GM19438 (cell line): ENCODE results near the gene SPATA18.
"Not testable (repeated sequence)": the region's sequence is repeated elsewhere in the genome, so short reads cannot be mapped to it uniquely, and the experiment has no call there.

ENCODE experiments used
- ATAC-seq: cut with Tn5 transposase; IDR thresholded peaks from one replicate; pipeline ENCODE4 v1.9.1; 2021; ENCODE audit warnings: low read depth; ENCODE audit not compliant: unreplicated experiment

SPATA18 gene

DNA sequence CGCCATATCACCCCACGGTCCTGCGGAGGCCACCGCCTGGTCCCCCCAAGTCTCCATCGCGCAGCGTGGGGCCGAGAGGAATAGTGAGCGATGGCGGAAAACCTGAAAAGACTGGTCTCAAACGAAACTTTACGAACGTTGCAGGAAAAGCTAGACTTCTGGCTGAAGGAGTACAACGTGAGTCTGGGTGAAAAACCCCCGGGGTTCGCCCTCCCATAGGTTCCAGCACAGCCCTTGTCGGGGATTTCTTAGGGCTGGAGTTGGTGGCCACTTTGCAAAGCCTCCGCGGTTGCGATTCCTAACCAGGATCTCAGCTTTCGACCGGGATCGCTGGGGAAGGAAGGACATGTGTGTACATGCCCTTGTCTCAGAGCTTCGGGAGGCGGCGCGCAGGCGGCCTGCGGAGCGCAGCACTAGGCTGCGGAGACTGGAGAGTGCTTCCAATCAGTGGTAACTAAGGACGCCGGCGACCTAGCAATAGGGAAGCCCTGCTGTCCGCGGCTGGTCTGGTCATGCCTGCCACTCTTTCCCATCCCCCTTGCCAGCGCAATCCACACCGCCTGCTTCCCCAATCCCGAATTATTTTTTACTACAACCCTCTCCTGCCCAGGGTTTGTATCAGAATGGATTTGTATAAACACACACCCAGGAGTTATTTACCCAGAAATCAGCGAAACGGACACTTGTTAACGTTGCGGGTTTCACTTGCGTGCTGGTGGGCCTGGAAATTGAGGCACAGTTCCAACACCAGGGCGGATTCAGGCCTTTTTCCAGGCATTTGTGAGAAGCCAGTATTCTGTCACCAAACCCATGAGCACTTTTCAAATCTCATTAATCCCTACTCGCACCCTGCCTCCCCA is 741 bp downstream of the SPATA18 start:
- peak; percentile 79 for ATAC-seq

GRCh38 chr4:52052475-52052780 is 1.3 kb downstream of the SPATA18 start:
- peak; percentile 52 for ATAC-seq

DNA sequence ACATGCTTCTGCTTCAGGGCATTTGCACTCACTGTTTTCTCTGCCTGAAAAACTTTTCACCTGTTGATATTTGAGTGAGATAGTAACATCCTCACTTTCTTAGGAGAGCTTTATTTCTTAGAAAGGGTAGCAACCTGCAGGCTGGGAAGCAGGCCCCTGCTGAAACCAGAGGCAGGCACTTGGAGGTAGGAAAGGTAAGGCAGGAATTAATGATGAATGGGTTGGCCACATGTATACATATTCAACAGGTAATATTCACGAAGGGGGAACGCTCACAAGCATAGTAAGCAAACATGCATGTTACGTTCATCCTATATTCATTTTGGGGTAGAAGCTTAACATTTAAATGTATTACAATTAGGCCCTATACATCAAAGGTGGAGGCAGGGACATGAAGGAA is 3.1 kb downstream of the SPATA18 start:
- ATAC-seq = no peak

DNA sequence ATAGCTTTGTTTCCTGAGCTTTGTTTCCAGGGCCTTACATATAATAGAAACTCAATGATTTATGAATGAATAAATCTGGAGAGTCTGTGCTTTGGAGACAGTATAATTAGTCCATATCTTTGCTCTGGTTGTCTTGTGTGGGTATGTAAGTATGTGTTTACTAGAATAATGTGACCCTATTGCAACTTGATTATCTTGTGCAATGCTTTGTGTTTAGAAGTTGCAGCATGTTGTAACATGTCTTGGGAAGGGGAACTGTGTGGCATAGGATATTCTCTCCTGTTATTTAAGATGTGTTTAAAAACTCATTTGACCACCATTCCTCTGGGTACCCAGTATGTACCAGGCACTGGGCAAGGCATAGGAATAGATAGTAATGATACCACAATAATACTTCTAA is 6.1 kb downstream of the SPATA18 start:
- ATAC-seq = no peak

GRCh38 chr4:52058275-52058674 is 7.2 kb downstream of the SPATA18 start:
- no peak for ATAC-seq

DNA sequence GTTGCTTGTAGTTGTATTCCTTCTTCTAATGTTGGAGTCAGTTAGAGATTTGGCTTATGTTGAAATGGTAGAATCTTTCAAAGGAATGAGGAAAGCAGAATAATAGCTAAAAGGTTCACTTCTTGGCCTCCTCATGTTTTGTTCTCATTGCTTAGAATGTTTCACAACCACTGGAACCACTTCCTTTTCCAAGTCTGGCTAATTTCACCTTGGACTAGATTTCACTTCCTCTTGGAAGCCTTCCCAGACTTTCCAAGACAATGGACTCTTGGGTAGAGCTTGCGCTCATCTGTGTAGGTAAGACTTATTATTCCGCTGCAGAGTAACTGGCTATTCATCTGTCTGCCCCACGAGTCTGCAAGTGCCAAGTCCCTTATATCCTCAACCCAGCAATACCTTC is 8.3 kb downstream of the SPATA18 start:
- ATAC-seq = no peak

DNA sequence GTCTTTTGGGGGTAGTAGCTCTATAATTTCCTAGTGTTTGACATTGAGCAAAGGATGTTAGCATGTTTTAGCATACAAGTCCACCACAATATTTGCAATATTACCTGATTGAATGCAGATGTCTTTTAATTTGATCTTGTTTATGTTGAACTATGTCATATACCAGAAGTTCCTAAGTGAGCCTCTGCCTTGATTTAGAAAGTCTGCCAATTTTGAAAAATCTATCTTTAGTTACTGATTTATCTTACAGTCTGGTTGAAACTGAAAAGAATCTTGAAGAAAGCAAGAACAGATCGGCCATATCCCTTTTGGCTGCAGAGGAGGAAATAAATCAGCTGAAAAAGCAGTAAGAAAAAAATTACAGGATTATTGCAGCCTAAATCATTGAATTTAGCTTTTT is 18.5 kb downstream of the SPATA18 start:
- no peak for ATAC-seq

DNA sequence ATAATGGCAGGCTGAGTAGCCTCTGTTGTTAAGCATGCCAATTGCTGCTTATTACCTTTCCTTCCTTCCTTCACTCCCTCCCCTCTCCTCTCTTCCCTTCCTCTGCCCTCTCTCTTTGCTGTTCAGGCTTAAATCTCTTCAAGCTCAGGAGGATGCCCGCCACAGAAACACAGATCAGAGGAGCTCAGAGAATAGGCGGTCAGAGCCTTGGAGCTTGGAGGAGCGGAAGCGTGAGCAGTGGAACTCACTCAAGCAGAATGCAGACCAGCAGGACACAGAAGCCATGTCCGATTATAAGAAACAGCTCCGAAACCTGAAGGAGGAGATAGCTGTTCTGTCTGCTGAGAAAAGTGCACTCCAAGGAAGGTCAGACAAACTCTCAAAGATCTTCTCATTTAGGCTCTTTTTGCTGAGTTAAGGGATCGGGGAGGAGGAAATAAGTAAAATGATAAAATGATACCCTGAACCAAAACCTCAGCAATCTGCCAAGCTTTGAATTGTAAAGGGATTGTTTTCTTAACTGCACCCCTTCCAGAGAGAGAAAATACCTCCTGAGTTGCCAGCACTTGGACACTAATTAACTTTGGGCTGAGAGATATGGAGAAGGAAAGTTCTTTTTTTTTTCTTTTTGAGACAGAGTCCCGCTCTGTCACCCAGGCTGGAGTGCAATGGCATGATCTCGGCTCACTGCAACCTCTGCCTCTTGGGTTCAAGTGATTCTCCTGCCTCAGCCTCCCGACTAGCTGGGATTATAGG is 20.9 kb downstream of the SPATA18 start:
- no peak for ATAC-seq

DNA sequence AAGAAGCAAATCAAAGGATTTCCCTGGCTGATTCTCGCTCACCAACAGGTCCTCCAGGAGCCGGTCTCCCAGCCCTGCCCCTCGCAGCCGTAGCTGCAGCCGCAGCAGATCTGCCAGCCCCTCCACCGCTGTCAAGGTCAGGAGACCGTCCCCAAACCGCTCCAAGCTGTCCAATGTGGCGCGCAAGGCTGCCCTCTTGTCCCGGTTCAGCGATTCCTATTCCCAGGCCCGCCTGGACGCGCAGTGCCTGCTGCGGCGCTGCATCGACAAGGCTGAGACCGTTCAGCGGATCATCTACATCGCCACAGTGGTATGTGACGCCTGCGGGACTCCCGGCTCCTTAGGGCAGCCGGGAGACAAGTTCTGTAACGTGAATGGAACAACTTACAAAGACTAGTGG is 25.6 kb downstream of the SPATA18 start:
- ATAC-seq = no peak

GRCh38 chr4:52079659-52080058 is 28.6 kb downstream of the SPATA18 start:
- ATAC-seq = no peak

- ATAC-seq = no peak
Observed at GRCh38 chr4:52081216-52081615, 30.1 kb downstream of the SPATA18 start.

DNA sequence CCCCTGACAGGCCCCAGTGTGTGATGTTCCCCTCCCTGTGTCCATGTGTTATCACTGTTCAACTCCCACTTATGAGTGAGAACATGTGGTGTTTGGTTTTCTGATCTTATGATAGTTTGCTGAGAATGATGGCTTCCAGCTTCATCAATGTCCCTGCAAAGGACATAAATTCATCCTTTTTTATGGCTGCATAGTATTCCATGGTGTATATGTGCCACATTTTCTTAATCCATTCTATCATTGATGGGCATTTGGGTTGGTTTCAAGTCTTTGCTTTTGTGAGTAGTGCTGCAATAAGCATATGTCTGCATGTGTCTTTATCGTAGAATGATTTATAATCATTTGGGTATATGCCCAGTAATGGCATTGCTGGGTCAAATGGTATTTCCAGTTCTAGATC is 35.3 kb downstream of the SPATA18 start:
- ATAC-seq = not testable (repeated sequence)

GRCh38 chr4:52091801-52092200 is 40.7 kb downstream of the SPATA18 start:
- ATAC-seq = no peak

DNA sequence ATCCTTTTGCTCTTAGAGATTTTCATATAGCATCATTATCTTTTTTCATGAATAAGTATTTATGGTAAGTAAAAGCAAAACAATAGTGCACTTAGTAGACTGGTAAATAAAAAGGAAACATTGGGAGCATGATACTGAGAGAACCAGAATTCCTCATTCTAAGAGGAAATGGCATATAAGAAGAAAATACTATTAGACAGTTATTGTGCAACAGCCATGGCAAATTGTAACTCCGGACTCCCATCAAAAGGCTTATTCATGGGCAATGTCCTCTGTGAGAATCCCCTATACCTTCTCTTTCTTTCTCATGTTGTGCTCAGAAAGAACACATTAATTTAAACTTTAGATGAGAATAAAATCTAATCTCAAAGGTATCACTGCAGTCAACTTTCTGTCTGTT is 42.4 kb downstream of the SPATA18 start:
- no peak for ATAC-seq

DNA sequence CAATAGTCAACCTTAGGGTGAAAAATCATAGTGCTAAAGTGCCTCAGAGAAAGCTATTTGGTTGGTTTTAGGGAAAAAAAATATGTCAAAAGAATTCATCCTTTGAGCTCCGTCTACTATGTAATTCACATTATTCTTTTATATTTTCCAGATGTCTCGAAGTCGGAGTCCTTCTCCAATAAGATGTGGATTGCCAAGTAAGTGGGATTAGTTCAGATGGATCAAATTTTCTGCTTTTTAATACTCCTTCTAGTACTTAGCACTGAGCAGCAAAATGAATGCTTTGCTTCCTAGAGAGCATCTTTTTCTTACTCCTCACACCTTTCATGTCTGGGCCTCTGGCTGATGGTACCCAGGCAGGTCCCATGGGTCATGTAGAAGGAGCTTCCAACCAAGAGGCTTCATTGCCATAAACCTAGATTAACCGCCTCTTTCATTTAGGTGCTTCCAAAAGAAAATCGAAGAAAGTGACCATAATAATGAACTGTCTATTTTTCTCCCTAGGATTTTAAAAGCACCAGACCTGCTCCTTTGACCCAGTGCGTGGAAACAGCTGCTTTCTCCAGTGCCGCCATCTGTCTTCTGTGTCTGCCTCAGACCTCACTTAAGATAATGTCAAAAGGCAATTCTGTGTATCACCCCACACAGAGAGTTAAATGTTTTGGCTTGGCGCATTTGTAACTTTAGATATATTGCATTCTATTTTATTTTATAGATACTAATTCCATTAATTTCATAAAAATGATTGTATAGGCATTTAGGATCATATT is 43.5 kb downstream of the SPATA18 start:
- no peak for ATAC-seq

- ATAC-seq = no peak
Observed at GRCh38 chr4:52095374-52095773, 44.3 kb downstream of the SPATA18 start.

DNA sequence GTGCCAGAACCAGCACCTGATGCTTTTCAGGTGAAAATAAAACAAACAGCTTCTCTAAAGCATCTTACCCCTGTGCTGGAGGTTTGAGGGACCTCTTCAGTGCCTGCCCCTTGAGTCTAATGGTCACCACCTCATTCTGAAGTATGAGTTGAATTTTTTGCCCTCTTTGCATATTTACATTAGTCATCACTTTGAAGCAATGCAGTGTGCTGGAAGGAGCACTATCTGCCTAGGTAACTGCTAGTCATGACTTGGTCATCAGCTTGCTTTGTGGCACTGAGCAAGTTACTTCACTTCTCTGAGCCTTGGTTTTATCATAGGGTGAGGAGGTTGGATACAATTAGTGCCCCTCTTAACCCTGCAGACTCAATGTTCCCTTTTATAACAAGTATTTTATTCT is 44.9 kb downstream of the SPATA18 start:
- ATAC-seq = no peak

DNA sequence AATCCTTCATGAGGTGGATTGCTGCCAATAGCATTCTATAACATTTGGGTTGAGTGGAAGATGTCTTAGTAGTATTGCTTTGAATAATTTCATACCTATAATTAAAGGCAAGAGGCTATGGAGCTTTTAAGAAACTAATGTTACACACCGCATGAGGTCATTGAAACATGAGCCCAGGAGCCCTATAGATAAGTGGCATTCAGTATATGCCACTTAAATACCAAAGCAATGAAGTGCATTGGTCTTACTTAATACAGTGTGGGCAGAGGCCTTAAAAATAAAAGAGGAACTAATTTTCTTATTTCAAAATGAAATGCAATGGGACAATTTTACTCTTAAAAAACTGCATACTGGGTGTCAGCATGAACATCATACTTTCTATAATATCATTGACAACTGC is 47.5 kb downstream of the SPATA18 start:
- ATAC-seq = no peak

DNA sequence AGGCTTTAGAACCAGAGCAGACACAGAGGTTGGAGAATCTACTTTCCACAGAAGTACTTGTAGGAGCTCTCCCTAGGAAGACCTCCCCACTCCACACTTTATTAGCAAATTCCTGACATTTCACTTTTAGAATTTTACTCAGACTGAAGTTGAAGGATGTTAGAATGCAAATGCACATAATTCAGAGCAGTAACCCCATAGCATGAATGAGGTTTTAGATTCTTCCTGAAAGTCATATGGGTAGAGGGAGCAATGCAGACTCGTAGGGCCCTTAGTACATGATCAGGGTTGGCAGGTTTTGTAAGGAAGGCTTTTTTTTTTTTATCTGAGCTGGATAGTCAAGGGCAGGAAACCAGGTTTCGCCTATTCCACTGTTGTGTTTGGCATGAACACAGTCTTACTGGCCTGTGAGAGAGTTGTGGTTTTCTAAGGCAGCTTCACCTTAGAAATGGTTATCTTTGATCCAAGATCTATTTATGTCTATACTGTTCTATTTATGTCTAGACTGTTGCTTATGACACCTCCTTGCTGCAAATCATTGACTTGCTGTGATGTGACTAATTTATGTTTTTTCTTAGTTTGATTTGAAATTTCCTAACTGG is 48.9 kb downstream of the SPATA18 start:
- ATAC-seq = no peak

GRCh38 chr4:52102587-52102986 is 51.5 kb downstream of the SPATA18 start:
- no peak for ATAC-seq

DNA sequence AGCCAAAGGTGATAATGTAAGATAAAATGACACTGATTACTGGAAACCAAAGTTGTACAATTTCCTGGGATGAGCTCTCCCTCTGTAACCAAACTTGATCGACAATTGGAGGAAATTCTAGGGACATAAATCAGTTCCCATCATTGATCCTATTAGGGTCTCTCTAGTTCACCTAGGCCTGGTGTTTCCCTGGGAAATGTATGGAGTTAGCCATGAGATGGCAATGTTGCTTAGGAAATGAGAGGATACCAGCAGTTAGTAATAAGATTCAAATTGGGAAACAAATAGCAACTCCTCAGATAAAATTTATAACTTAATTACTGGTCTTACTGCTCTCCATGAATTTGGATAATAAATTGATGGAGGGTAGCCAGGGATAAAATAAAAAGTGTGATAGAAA is 52.2 kb downstream of the SPATA18 start:
- no peak for ATAC-seq
